HG03097 (cell line): ENCODE data around the gene ST3GAL6.
A peak's percentile ranks its signal among the peaks of the same experiment; 100 is the strongest.

Experiments
- ATAC-seq: cut with Tn5 transposase; IDR thresholded peaks from one replicate; pipeline ENCODE4 v1.9.1; 2021; ENCODE audit not compliant: unreplicated experiment, low FRiP score

ST3GAL6 gene

DNA sequence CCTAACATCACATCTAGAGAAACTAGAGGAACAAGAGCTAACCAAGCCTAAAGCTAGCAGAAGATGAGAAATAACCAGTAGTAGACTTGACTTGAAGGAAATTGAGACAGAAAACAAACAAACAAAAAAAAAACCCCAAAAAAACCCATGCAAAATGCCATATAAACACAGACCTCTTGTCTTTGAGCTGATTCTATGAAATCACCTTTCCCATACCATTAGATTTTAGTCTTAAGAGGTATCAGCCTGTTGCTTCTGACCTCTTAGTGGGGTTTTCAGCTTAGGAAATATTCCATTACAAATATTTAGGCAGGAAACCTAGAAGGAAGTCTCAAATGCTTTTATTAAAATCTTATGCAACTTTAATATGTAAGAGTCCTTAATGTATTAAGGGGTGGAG is 23.9 kb upstream of the ST3GAL6 start:
- no peak for ATAC-seq

DNA sequence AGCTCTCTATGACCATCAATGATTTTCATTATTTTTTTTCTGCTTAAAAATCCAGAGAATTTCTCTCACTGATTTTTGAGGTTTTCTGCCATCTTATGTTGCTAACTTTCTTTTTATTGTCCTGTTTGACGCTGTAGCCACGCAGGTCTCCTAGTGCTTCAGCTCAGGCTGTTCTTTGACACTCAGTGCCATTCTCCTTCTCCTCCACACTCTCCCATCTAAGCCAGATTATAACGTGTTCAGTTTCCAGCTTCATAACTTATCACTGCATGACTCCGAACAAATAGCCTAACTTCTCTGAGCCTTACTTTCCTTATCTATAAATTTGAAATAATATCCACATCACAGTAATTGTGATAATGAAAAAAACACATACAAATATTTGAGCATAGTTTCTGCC is 22.8 kb upstream of the ST3GAL6 start:
- no peak for ATAC-seq

DNA sequence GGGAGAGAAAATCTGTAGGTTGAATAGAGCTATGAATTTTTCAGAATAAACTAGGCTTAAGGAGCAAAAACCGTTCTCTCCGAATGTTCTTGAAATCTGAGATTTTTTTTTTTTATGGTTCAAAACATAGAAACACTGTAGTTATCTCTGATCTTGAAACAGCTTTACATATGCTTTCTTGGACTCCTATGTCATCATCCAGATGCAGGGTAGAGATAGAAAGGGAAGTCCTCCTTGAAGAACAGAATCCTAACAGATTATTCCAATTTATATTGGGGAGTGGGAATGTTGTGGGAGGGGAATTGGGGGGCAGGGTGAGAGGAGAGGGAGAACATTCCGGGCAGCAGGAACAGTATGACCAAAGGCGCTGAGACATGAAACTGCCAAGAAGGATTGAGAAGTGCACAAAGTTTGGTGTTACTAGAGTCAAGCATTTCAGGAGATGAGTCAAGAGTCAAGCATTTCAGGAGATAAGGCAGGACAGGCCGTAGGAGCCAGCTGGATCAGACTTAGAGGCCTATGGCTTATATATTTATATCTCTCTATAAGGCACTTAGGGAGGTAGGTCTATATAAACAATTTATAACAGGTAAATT is 21.9 kb upstream of the ST3GAL6 start:
- no peak for ATAC-seq

DNA sequence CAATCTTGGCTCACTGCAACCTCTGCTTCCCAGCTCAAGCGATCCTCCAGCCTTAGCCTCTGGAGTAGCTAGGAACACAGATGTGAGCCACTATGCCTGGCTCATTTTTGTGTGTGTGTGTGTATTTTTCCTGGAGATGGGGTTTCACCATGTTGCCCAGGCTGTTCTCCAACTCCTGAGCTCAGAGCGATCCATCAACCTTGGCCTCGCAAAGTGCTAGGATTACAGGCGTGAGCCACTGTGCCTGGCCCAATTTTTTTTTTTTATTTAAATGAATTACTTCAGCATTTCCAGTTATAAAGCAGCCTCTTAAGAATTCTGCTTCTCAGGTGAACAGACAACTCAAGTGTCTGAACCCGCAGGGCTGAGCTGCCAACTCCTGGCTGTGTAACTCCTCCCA is 20.1 kb upstream of the ST3GAL6 start:
- ATAC-seq = no peak

DNA sequence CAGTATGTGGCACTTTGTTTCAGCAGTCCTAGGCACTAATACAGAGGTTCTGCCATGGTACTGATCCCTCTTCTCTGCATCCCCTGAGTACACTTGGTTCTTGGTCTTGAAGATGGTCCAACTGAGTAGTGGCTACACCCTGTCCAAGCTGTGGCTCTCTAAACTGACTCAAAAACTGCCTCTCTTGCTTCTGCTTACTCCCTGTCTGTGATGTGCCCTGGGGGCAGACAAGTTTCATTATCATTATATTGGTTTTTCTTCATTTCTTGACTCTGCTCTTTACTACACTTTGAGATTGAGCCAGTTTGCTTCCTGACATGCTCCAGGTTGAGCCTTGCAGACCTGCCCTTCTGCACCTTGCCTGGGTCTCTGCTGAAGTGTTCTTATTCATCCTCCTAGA is 18.9 kb upstream of the ST3GAL6 start:
- ATAC-seq = peak; percentile 41

DNA sequence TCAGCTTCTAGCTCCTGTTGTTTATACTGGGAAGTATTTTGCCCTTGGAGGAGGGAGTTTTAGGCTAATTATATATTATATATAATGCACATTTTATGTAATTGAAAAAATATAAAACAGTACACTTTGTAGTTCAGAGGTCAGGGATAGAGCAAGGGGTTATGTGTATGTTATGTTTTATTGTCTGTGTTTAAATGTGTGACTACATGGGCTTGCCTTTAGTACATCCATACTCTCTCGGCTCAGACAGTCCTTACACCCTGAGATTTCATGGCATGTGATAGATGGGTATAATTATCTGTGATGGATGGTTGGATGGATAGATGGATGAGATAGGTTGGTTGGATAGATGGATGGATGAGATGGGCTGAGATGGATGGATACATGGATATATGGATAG is 17.4 kb upstream of the ST3GAL6 start:
- ATAC-seq = no peak

DNA sequence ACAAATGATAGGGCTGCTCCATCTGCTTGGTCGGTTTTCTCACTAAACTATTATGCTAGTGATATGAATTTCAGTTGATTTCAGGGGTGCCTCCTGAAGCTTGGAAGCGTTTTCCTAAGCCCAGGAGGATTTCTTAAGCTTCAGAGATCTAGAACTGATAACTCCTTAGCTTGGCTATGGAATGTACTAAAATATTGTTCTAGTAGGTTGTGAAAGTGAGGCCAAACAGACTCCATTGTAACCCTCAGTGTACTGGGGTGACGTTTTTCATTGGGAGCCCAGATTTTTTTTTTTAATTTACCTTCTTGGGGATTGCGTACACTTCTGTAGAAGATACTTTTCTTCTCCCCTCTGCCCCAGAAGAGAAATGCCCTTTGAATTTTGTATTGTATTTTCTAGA is 17.0 kb upstream of the ST3GAL6 start:
- no peak for ATAC-seq

DNA sequence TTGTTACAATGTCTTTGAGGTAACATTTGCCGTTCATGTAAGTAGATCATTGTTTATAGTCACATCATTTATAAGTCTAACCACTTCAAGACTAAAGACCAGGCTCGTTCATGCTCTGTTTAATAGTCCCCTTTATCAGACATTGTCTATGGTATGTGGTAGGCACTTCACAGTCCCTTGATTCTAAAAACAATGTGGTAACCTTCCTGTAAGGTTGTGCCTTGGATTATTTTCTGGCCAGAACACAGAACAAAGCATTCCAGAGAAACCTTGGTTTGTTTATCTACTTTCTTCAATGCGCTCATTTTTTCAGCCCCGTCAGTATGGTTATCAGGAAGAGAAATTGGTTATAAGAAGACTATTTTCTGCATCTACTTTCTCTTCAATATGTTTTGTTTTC is 16.3 kb upstream of the ST3GAL6 start:
- no peak for ATAC-seq

DNA sequence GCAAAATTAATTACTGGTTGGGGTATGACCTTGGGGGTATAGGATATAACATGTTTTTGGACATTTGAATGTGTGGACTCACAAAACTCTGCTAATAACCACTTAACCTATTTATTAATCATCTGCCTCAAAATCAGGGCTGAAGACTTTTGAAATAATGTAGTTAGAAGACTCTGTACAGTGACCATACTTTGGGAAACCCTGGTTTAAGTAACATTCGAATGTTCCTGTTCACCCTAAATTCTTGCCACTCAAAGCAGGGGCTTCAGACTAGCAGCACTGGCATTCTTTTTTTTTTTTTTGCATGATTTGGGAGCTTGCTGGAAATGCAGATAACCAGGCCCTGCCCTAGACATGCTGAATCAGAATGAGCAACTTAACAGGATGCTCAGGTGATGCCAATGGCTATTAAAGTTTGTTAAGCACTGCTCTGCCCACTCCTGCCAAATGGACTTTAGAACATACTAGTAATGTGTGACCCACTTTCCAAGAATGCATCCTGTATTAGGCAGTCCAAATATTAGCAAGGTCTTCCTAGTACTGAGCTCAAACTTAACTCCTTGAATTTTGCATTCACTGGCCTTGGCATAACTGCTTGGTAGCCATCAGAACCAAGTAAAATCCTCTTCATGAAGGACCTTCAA is 12.7 kb upstream of the ST3GAL6 start:
- ATAC-seq = no peak

DNA sequence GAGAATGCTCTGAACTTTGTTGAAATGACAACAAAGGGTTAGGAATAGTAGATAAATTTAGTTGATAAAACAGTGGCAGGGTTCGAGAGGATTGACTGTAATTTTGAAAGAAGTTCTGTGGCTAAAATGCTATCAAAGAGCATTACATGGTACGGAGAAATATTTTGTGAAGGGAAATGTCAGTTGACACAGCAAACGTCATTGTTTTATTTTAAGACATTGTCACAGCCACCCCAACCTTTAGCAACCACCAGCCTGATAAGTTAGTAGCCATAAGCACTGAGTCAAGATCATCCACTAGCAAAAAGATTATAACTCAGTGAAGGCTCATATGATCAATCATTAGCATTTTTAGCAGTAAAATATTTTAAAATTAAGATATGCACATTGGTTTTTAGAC is 8.7 kb upstream of the ST3GAL6 start:
- no peak for ATAC-seq

DNA sequence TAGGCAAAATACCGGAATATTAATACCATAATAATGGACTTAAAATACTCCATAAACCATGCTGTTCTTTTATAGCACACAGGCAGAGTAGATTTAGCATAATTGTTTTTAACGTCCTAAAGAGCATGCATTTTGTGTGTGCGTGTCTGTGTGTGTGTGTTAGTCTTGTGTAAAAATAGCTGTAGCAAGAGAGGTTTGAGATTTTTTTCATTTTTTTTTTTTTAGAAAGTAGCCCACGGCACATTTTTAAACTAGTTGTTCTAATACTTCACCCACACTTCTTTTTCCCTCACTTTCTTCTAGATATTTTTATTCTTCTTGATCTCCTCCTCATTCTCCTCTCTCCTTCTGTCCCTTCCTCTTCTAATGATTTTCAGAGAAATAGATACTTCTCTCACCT is 7.5 kb upstream of the ST3GAL6 start:
- no peak for ATAC-seq

DNA sequence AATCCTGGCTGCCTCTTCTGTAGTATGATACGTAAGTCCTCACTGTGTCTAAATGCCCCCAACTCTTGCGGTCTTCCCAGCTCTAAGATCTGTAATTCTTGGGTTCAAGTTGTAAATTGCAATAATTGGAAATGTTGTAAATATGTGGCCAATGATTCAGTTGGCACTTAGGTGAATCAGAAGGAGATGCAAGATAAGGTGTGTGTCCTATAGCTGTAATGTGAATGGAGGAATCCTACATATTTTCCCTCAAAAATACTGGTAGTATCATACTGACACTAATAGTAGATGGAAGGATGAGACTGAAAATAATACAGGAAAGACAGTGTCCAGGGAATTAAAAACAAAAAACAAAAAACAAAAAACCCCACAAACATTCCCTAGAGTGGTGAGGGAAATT is 3.5 kb upstream of the ST3GAL6 start:
- ATAC-seq = no peak

DNA sequence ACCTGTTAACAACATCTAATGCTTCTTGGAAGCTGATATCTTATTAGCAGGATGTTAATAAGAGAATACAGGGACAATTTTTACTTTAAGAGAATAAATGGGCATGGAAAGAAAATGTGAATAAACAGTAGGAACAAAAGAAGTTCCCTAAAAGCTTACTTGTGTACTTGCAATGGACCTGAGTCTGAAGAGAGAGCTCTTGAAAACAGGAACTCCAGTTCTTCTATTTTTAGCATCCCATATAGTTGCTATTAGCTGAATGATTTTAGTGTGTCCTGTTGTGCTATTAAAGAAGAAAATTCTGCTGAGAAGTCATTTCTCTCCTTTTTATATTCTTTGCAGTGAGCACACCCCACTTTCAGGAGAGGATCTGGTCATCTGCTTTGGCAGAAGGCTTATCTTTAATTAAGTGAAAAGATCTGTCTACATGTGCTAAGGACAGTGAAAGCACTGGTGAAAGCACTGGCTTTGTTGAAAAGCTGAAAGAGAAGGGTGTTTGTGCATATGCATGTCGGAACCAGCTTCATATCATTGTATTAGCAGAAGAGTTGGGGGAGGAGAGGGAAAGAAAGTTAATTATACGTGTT is 1.4 kb upstream of the ST3GAL6 start:
- ATAC-seq = no peak

DNA sequence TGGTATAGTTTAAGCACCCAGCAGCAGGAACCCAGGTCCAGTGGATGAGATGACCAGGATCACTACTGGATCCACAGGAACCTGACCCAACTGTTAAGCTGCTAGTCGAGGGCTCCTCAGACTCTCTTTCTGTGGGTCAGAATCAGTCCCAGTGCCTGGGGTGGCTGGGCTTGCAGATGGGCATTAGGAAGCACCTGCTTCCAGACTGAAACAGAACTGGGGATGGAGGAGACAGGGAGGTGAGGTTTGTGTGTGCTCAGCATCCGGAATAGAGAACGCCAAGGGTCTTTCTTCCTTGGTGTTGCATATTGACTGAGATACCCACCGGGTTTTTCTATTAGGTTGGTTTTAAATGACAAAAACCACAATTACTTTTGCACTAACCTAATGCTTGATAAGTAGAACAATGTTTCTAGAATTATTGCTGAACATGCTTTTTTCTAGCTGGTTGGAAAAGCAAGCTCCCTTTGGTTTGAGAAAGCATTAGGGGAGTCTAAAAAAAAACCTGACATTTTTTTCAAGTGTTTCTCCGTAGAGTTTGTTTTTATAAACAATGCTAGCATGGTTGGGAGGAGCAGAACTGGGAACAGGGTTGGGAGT is 779 bp downstream of the ST3GAL6 start:
- no peak for ATAC-seq

DNA sequence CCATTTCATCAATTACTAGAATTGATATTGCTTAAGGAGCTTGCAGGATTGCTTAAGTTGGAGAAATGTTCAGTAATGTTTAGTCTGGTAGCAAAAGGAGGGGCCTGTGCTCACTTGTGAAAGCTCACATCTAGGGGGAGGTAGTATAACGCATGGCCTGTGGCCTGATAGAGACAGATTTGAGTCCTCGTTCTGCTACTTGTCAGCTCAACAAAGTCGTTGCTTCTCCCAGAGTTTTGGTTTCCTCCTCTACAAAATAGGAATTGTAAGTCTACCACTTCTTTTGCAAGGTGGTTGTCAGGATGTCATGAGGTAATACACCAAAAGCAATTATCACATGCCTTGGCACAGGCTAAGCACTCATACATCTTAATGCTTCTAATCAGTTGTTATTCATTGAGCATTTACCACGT is 1.3 kb downstream of the ST3GAL6 start:
- no peak for ATAC-seq

DNA sequence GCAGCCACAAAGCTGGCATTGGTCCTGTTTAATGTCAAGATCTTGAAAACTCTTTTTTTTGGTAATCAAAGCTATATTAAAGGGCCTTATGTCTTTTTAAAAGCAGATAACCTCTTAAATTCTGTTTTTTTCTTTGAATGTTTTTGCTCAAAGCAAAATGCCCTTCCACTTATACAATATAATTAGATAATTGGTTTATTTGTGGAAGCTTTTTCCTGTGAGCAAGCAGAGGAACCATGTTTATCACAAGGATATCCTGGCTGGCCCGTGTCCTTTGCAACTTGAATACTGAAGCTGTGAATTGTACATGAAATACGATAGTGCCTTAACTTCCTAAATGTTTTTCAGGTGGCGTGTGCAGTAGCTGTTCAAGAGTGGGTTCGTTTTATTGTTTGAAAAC is 2.6 kb downstream of the ST3GAL6 start:
- no peak for ATAC-seq

DNA sequence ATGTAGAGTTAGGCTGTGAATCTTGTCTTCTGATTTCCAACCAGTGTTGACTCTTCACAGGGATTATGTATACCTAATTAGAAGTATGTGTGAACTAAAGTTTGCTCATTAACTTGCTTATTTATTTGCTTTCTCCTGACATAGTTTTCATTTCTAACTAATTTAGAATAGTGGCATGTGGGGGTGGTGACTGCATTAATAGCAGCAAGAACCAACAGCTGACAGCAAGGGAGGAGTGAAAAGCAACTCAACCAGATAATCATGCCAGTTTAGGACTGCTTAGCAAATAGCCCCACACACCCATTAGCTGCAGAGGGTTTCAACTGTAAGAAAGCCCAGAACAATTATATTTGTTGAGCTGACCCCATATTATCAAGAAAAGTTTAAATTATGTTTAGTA is 3.8 kb downstream of the ST3GAL6 start:
- no peak for ATAC-seq

DNA sequence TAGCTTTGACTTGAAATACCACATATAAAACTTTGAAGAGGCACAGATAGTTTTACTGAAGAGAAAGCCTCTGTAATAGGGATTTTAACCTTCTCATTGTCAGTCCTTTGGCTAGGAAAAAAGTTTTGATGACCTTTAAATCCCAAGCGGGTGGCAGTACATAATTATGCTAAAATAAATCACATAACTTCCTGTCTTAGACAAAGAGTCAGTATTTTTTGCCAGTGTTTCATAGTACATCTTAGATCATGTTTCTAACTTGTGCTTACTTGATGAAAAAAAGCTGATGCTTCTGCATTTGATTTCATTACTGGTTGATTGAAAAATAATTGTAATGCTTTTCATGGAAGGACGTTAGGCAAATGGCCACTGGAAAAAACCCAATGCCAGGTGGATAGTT is 5.8 kb downstream of the ST3GAL6 start:
- no peak for ATAC-seq

DNA sequence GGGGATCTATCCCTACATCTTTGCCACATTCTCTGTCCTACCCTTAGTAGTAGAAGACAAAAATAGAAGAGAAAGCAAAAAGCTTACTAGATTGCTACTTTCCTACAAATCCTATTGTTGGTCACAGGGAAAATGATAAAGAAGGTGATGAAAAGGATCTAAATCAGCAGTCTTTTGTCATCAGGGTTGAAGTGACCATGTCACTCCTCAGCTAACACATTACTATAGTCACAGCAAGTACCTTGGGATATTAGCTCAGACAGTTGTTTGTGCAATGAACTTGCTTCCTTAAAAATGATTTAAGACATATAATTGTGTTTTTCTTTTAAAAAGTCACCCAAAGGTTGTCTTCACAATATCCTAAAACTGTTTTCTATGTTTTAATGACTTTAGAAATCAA is 6.3 kb downstream of the ST3GAL6 start:
- ATAC-seq = no peak

DNA sequence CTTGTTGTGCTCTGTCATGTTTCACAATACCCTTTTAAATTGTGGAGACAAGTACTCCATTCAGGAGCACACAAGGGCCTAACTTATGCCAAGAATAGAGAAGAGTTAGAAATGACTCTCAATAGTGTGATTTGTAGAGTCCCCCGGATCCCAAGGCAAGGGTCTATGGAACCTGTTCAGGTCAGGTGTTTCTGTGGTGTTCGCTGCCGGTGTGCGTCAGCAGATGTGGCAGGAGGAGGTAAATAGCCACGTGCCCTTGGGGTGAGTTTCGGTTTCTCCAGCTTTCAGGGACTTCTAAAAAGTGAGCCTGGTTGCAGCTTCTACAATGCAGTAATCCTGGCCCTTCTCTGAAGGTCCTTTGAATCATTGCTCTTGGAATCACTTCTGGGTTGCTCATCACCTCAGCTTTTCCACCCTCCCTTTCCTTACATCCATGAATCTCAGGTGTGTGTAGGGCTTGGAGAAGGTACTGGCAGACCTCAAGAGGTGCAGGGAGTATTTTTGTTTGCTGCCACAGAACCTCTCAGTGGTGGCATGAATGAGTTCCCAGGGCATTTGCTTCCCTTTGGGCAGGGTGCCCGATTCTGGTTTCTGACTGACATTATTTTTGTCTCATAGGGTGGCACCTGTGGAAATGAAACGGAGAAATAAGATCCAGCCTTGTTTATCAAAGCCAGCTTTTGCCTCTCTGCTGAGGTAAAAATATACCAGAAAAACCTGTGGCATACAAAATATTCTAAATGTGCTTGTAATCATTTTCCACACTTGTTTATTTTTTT is 7.3 kb downstream of the ST3GAL6 start:
- ATAC-seq = peak; percentile 61

DNA sequence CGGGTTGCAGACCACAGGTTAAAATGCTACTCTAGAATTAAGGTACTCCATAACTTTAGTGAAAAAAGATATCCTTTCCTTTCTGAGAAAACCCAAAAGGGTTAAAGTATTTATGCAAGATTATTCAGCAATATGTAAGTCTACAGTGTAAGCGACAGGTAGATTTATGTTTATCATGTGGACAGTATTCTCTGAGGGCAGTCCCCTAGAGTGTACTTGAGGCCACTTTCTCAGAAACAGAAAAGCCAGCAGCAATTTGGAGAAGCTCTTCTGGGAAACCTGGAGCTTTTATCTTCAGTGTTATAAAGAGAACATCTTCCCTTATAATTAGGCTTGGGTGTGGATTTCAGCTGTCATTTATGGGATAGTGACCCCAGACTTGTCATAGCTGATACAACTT is 8.9 kb downstream of the ST3GAL6 start:
- no peak for ATAC-seq
